Breast epithelium (tissue), 4 donors: ENCODE results near the gene SORL1-AS1.

Source experiments
- DNase-seq, 2 donors: peaks; one replicate each; pipeline ENCODE4 v3.0.0-alpha.2; 2019; ENCODE audit warnings: low spot score in 2 of 2
- H3K27ac ChIP-seq, 2 donors: fragments of 200-600 bp; sonication (generic) in 1 of 2; one replicate each; pipeline ENCODE4 v1.5.1; 2016 to 2019; ENCODE audit warnings: mild to moderate bottlenecking in 1 of 2
- H3K27me3 ChIP-seq, 2 donors: fragments of 200-600 bp; sonication (generic) in 1 of 2; one replicate each; pipeline versions ENCODE4 v1.5.1 to v1.6.0; 2017 to 2019; ENCODE audit warnings: control low read depth in 1 of 2, mild to moderate bottlenecking in 1 of 2
- H3K36me3 ChIP-seq: fragments of 200-600 bp; one replicate; pipeline ENCODE4 v1.5.1; 2019
- H3K4me1 ChIP-seq, 2 donors: fragments of 200-600 bp; sonication (generic); one replicate each; pipeline ENCODE4 v1.5.1; 2016 to 2019; ENCODE audit warnings: control low read depth in 1 of 2
- H3K4me3 ChIP-seq, 3 donors: fragments of 200-600 bp; sonication (generic); 1 replicate in 2 of 3; 2 replicates in 1 of 3; pipeline ENCODE4 v1.5.1; 2016 to 2019; ENCODE audit warnings: mild to moderate bottlenecking in 3 of 3, moderate library complexity in 2 of 3
- H3K9me3 ChIP-seq, 2 donors: fragments of 200-600 bp; sonication (generic) in 1 of 2; one replicate each; pipeline ENCODE4 v1.5.1; 2016 to 2019; ENCODE audit warnings: control low read depth in 1 of 2
- POLR2A ChIP-seq: fragments of 450-650 bp; IDR thresholded peaks from one replicate; pipeline ENCODE4 v1.6.1; 2016; ENCODE audit warnings: antibody characterized with exemption, mild to moderate bottlenecking, moderate library complexity
- POLR2AphosphoS5 ChIP-seq, 3 donors: sonication (generic); formaldehyde crosslinking; IDR thresholded peaks; one replicate each; pipeline ENCODE4 v1.6.1; 2017; ENCODE audit warnings: antibody characterized with exemption in 3 of 3
- intact Hi-C: fragments of 100-400 bp; cut with DNase I; formaldehyde crosslinking; loops from one replicate; pipeline ENCODE4 v1.15.1; 2023; ENCODE audit warnings: low total_unique reads
- TF ChIP-seq, protein P1 (sequence below), 3 donors: fragments of 450-650 bp; IDR thresholded peaks; one replicate each; pipeline ENCODE4 v1.5.1; 2016 to 2017; ENCODE audit warnings: antibody characterized with exemption in 3 of 3, mild to moderate bottlenecking in 3 of 3, moderate library complexity in 3 of 3

The SORL1-AS1 gene

DNA sequence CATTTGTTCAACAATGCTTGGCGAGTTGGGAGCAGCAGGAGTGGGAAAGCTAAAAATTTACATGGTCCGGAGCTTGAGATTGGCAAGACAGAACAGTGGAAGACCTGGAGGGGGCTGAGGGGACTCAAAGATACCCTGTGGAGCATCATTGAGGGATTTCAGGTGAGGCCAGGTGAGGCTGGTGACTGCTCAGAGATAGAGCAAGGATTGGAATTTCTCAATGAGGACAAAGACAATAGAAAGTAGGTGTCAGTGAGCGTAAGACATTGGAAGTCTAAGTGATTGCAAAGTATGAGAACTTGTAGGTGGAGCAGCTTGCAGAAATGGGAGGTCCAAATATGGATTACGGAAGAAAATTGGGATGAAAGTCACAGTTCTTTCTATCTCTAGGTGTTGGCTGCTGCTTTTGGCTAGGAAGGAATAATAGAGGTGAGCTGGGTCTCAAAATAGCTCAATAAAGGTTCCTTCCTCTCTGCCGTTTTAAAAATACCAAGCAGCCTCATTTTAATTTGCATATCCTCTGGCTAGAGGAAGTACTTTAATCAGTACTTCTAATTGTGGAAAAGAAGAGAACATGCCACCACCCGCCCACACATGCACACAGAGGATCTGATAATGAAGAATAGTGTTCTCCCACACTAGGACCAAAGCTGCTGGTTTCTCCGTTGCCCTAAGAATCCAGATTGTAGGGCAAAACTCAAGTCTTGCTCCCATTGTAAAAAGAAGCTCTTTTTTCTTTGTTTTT lies 41.8 kb upstream of the SORL1-AS1 start:
- DNase-seq: no peak
- intact Hi-C loops: no loop called here
- no peaks in the 10 kb centered on the region for H3K9me3 ChIP-seq

DNA sequence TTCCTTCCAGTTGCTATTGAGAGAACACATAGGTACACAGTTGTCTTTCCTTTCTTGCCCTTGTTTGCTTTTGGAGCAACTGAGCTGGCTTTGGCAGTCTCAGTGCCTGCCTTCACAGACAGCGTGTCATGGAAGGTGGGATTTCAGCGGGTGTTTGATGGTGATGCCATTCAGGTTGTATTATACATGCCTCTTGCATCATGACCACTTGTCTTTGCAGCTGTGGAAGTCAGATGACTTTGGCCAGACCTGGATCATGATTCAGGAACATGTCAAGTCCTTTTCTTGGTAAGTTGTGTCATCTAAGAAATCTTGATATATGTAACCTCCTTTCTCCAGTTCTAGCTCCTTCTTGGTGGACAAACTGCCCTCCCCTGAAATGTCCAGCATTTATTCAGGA lies 37.1 kb upstream of the SORL1-AS1 start:
- TF ChIP-seq POLR2AphosphoS5 (IDR thresholded peaks at IDR 0.05) (no peak), POLR2A (no peak)
- TF ChIP-seq, protein P1, sequence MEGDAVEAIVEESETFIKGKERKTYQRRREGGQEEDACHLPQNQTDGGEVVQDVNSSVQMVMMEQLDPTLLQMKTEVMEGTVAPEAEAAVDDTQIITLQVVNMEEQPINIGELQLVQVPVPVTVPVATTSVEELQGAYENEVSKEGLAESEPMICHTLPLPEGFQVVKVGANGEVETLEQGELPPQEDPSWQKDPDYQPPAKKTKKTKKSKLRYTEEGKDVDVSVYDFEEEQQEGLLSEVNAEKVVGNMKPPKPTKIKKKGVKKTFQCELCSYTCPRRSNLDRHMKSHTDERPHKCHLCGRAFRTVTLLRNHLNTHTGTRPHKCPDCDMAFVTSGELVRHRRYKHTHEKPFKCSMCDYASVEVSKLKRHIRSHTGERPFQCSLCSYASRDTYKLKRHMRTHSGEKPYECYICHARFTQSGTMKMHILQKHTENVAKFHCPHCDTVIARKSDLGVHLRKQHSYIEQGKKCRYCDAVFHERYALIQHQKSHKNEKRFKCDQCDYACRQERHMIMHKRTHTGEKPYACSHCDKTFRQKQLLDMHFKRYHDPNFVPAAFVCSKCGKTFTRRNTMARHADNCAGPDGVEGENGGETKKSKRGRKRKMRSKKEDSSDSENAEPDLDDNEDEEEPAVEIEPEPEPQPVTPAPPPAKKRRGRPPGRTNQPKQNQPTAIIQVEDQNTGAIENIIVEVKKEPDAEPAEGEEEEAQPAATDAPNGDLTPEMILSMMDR (IDR thresholded peaks at IDR 0.05): no peak
- no peak overlapping the region for H3K27ac ChIP-seq
- no peaks in the 10 kb centered on the region for H3K36me3 ChIP-seq
- no peaks in the 10 kb centered on the region for H3K27me3 ChIP-seq
- no peak overlapping the region for H3K4me3 ChIP-seq
- intact Hi-C loops: no loop called here
- peaks cover 0 to 7% of the 10 kb centered on the region in 2 donors for H3K4me1 ChIP-seq
- no peaks in the 10 kb centered on the region for H3K9me3 ChIP-seq
- no peak for DNase-seq

More for the DNA sequence above, 41.8 kb upstream of the SORL1-AS1 start:
- no peak overlapping the region for H3K4me3 ChIP-seq
- H3K4me1 ChIP-seq: no peaks in the 10 kb centered on the region
- no peak overlapping the region for H3K27ac ChIP-seq
- TF ChIP-seq, protein P1 (IDR thresholded peaks at IDR 0.05): no peak
- TF ChIP-seq POLR2AphosphoS5 (IDR thresholded peaks at IDR 0.05) (no peak), POLR2A (no peak)
- H3K36me3 ChIP-seq: no peaks in the 10 kb centered on the region
- no peaks in the 10 kb centered on the region for H3K27me3 ChIP-seq

DNA sequence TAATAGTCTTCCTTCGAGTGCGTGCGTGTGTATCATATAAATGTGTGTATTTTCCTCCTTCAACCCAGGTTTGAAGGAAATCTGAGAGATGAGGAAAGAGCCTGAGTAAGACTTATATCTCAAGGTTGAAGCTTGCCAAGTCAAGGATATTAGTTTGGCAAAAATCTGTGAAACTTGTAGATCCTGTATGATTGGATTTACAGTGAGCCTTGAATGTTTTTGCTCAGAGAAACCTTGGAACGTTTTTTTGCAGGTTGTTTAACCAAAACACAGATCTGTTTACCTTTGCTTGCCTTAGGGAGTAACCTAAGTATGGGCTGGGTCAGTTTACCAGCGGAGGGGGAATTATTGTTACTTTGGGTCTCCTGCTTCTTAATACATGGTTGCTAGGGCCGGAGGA lies 35.9 kb upstream of the SORL1-AS1 start:
- intact Hi-C loops: no loop called here
- TF ChIP-seq POLR2A: no peak
- TF ChIP-seq, protein P1 (IDR thresholded peaks at IDR 0.05): no peak
- no peak for TF ChIP-seq POLR2AphosphoS5 (IDR thresholded peaks at IDR 0.05)
- H3K27me3 ChIP-seq: no peaks in the 10 kb centered on the region
- H3K9me3 ChIP-seq: no peaks in the 10 kb centered on the region
- no peak overlapping the region for H3K4me3 ChIP-seq
- peak overlapping the region; percentile 48 to 75 for H3K27ac ChIP-seq
- H3K4me1 ChIP-seq: peaks cover 0 to 7% of the 10 kb centered on the region in 2 donors
- no peaks in the 10 kb centered on the region for H3K36me3 ChIP-seq
- DNase-seq: no peak

DNA sequence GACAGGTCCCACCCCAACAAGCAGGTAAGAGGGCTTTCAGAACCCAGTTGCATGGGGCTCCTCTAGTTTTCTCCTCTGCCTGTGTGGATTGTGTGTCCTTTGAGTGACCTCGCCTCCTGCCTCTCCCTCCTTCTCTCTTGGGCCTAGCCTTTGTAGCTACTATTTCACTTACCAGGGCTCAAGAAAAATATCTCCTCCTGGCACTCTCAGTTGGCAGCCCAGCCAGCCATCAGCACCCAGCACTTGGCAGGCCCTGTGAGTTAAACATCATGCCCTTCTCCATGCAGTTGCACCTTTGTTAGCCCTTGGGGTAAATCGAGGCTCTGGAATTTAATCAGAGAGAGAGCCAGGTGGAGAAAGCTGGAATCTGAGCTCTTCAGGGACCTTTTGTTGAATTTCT lies 35.4 kb upstream of the SORL1-AS1 start:
- peaks cover 0 to 7% of the 10 kb centered on the region in 2 donors for H3K4me1 ChIP-seq
- no peaks in the 10 kb centered on the region for H3K27me3 ChIP-seq
- no peaks in the 10 kb centered on the region for H3K9me3 ChIP-seq
- H3K27ac ChIP-seq: peak overlapping the region; percentile 48 to 75
- no peak overlapping the region for H3K4me3 ChIP-seq
- intact Hi-C loops: no loop called here
- no peaks in the 10 kb centered on the region for H3K36me3 ChIP-seq
- TF ChIP-seq, protein P1 (IDR thresholded peaks at IDR 0.05): no peak
- TF ChIP-seq POLR2A (no peak), POLR2AphosphoS5 (IDR thresholded peaks at IDR 0.05) (no peak)
- no peak for DNase-seq

DNA sequence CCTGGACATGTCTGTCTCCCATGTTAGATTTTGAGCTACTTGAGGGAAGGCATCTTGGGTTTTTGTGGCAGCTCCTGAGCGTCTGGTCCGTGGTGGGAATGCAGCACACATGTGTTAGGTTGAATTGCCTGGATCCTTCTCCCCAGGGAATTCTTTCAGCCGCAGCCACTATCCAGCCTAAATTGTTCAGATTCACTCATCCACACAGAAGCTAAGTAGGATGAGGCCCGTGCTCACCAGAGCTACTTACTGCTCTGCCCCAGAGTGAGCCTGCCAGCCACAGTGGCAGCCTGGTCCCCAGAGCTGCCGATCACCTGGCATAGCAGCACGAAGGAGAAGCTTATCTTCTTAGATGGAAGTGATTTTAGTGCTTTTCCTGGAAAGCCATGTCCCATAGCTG lies 34.4 kb upstream of the SORL1-AS1 start:
- Histone ChIP-seq H3K27me3 (no peaks in the 10 kb centered on the region), H3K9me3 (no peaks in the 10 kb centered on the region), H3K4me1 (peaks cover 0 to 7% of the 10 kb centered on the region in 2 donors), H3K4me3 (no peak overlapping the region), H3K36me3 (no peaks in the 10 kb centered on the region), H3K27ac (peak overlapping the region; percentile 48 to 75)
- TF ChIP-seq POLR2AphosphoS5 (IDR thresholded peaks at IDR 0.05): no peak
- TF ChIP-seq POLR2A: no peak
- TF ChIP-seq, protein P1 (IDR thresholded peaks at IDR 0.05): no peak
- intact Hi-C loops: no loop called here
- DNase-seq: no peak
